ENCODE data around the gene PPP1R14D.

GRCh38 chr15:40790718-40791117 lies 37.8 kb downstream of the PPP1R14D start:
- TF ChIP-seq CTCF (IDR thresholded peaks at IDR 0.05; ENCODE audit: insufficient read depth, low read length), result no peak
- no peak for TF ChIP-seq REST (IDR thresholded peaks at IDR 0.05; ENCODE audit: insufficient replicate concordance, low read depth)
- TF ChIP-seq SPI1 (IDR thresholded peaks at IDR 0.05; ENCODE audit: borderline replicate concordance, low read depth), result no peak
- no peak for TF ChIP-seq POLR2AphosphoS5 (IDR thresholded peaks at IDR 0.05; ENCODE audit: low read depth)

Measured in HL-60 (cell line).